GM21786 (cell line): ENCODE data around the gene GPSM1.

Source experiments
- ATAC-seq: cut with Tn5 transposase; IDR thresholded peaks from one replicate; pipeline ENCODE4 v1.9.1; 2021; ENCODE audit not compliant: unreplicated experiment

GPSM1 gene

GRCh38 chr9:136327304-136327974 is at the start of gene GPSM1:
GPSM1 (plus strand) TSS chr9:136327539; CDS start chr9:136327696, 157 bp downstream.
- ATAC-seq, result no peak

GRCh38 chr9:136277746-136278145 is 49.6 kb upstream of the GPSM1 start:
- no peak for ATAC-seq

GRCh38 chr9:136278221-136278620 is 49.1 kb upstream of the GPSM1 start:
- ATAC-seq, result no peak

GRCh38 chr9:136278894-136279293 is 48.4 kb upstream of the GPSM1 start:
- ATAC-seq, result no peak

- no peak for ATAC-seq
These were observed 47.9 kb upstream of the GPSM1 start for GRCh38 chr9:136279471-136279870.

GRCh38 chr9:136280535-136281315 is 46.6 kb upstream of the GPSM1 start:
- no peak for ATAC-seq

GRCh38 chr9:136281421-136282271 is 45.7 kb upstream of the GPSM1 start:
- ATAC-seq, result no peak

GRCh38 chr9:136282272-136282861 is 45.0 kb upstream of the GPSM1 start:
- ATAC-seq, result no peak

- ATAC-seq, result peak; percentile 73
These were observed 43.8 kb upstream of the GPSM1 start for GRCh38 chr9:136283291-136284235.

- no peak for ATAC-seq
These were observed 43.0 kb upstream of the GPSM1 start for GRCh38 chr9:136284311-136284710.

GRCh38 chr9:136284951-136285350 is 42.4 kb upstream of the GPSM1 start:
- no peak for ATAC-seq

- ATAC-seq, result no peak
These were observed 41.6 kb upstream of the GPSM1 start for GRCh38 chr9:136285501-136286358.

GRCh38 chr9:136286359-136286986 is 40.9 kb upstream of the GPSM1 start:
- no peak for ATAC-seq

- no peak for ATAC-seq
These were observed 40.4 kb upstream of the GPSM1 start for GRCh38 chr9:136286987-136287379.

- no peak for ATAC-seq
These were observed 39.2 kb upstream of the GPSM1 start for GRCh38 chr9:136287960-136288753.

GRCh38 chr9:136289651-136290507 is 37.5 kb upstream of the GPSM1 start:
- no peak for ATAC-seq

- no peak for ATAC-seq
These were observed 36.8 kb upstream of the GPSM1 start for GRCh38 chr9:136290508-136291000.
